Measurements from ENCODE around the gene MZB1.

Gene MZB1

GRCh38 chr5:139381837-139382761 is 7.6 kb downstream of the MZB1 start:
- DNase-seq (ENCODE audit: extremely low read depth, low read depth), result no peak
- no peak overlapping the region for H3K4me3 ChIP-seq (replicated peaks; ENCODE audit: low read depth, low read length)
- TF ChIP-seq CTCF (IDR thresholded peaks at IDR 0.05; ENCODE audit: low read depth, low read length, missing control alignments), result no peak

GRCh38 chr5:139379626-139380449 is 9.9 kb downstream of the MZB1 start:
- DNase-seq (ENCODE audit: extremely low read depth, low read depth), result no peak
- no peak overlapping the region for H3K4me3 ChIP-seq (replicated peaks; ENCODE audit: low read depth, low read length)
- no peak for TF ChIP-seq CTCF (IDR thresholded peaks at IDR 0.05; ENCODE audit: low read depth, low read length, missing control alignments)

GRCh38 chr5:139378941-139379361 is 10.8 kb downstream of the MZB1 start:
- no peak for DNase-seq (ENCODE audit: extremely low read depth, low read depth)
- no peak overlapping the region for H3K4me3 ChIP-seq (replicated peaks; ENCODE audit: low read depth, low read length)
- no peak for TF ChIP-seq CTCF (IDR thresholded peaks at IDR 0.05; ENCODE audit: low read depth, low read length, missing control alignments)

- H3K4me3 ChIP-seq (replicated peaks; ENCODE audit: low read depth, low read length), result no peak overlapping the region
- no peak for TF ChIP-seq CTCF (IDR thresholded peaks at IDR 0.05; ENCODE audit: low read depth, low read length, missing control alignments)
- no peak for DNase-seq (ENCODE audit: extremely low read depth, low read depth)
Observed at GRCh38 chr5:139378101-139378825, 11.4 kb downstream of the MZB1 start.

GRCh38 chr5:139377226-139377625 is 12.5 kb downstream of the MZB1 start:
- DNase-seq (ENCODE audit: extremely low read depth, low read depth), result no peak
- no peak overlapping the region for H3K4me3 ChIP-seq (replicated peaks; ENCODE audit: low read depth, low read length)
- no peak for TF ChIP-seq CTCF (IDR thresholded peaks at IDR 0.05; ENCODE audit: low read depth, low read length, missing control alignments)

- no peak overlapping the region for H3K4me3 ChIP-seq (replicated peaks; ENCODE audit: low read depth, low read length)
- no peak for TF ChIP-seq CTCF (IDR thresholded peaks at IDR 0.05; ENCODE audit: low read depth, low read length, missing control alignments)
- DNase-seq (ENCODE audit: extremely low read depth, low read depth), result no peak
Observed at GRCh38 chr5:139376364-139376763, 13.3 kb downstream of the MZB1 start.
